Thoracic aorta (tissue), 2 donors: ENCODE data around the gene PLA2R1. TPM values are rescaled to one million over a fixed set of nuclear protein-coding genes. Genes with fewer than 3 reads are reported as not detected.

ENCODE experiments used
- ATAC-seq: fragments of 150-250 bp; one replicate; pipeline ENCODE4 v1.8.0; 2017; ENCODE audit warnings: low read depth; ENCODE audit not compliant: insufficient number of reproducible peaks, low FRiP score
- DNase-seq: peaks from one replicate; pipeline ENCODE4 v3.0.0-alpha.2; 2020; ENCODE audit warnings: low spot score
- H3K27ac ChIP-seq, 2 donors: fragments of 200-600 bp; sonication (generic); 1 replicate in 1 of 2; 2 replicates in 1 of 2; pipeline ENCODE4 v1.5.1; 2016; ENCODE audit warnings: mild to moderate bottlenecking in 2 of 2, moderate library complexity in 2 of 2
- H3K27me3 ChIP-seq: fragments of 200-600 bp; sonication (generic); replicated peaks from 2 replicates; pipeline ENCODE4 v1.6.0; 2016; ENCODE audit warnings: mild to moderate bottlenecking; ENCODE audit not compliant: insufficient read depth
- H3K36me3 ChIP-seq: fragments of 200-600 bp; sonication (generic); one replicate; pipeline ENCODE4 v1.5.1; 2016
- H3K4me1 ChIP-seq, 2 donors: fragments of 200-600 bp; sonication (generic); 1 replicate in 1 of 2; 2 replicates in 1 of 2; pipeline versions ENCODE4 v1.5.1 to v1.6.0; 2016; ENCODE audit warnings: low read depth in 2 of 2, mild to moderate bottlenecking in 1 of 2; ENCODE audit not compliant: control insufficient read depth in 1 of 2
- H3K4me3 ChIP-seq: fragments of 200-600 bp; sonication (generic); 2 replicates; pipeline ENCODE4 v1.5.1; 2016; ENCODE audit warnings: mild to moderate bottlenecking
- H3K9me3 ChIP-seq: fragments of 200-600 bp; sonication (generic); 2 replicates; pipeline ENCODE4 v1.5.1; 2016
- total RNA-seq, 2 donors: library from RNA; depleted of rRNA; stranded (reverse); fragments of >200 nt; gene quantifications; one replicate each; pipeline versions ENCODE4 v1.1.0 to v1.2.3, GENCODE V29; 2016
- TF ChIP-seq, protein P1 (sequence below): fragments of 200-600 bp; sonication (generic); IDR thresholded peaks from one replicate; pipeline ENCODE4 v1.5.1; 2019; ENCODE audit warnings: antibody characterized with exemption

Gene PLA2R1
- total RNA-seq, 2 donors from 2014 or later: 28.3 to 28.7 TPM

DNA sequence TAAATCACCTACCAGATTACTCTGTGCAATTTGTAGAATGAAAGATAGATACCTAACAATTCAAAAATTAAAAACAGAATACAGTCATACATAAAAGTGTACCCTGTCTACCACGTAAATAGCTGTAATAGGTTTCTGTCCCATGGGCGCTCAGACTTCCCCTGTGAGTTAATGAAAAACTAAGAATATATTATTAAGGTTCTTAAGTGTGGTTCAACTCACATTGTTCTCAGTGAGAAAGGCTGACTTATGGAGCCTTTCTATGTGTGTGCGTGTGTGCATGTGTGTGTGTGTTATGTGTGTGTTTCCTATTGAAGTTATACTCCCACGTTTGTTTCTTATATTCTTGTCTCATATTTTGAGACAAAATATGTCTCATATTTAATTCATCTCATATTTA is 149.8 kb downstream of the PLA2R1 start:
- no peak overlapping the region for H3K4me3 ChIP-seq
- DNase-seq (no peak), ATAC-seq (no peak)
- TF ChIP-seq, protein P1, sequence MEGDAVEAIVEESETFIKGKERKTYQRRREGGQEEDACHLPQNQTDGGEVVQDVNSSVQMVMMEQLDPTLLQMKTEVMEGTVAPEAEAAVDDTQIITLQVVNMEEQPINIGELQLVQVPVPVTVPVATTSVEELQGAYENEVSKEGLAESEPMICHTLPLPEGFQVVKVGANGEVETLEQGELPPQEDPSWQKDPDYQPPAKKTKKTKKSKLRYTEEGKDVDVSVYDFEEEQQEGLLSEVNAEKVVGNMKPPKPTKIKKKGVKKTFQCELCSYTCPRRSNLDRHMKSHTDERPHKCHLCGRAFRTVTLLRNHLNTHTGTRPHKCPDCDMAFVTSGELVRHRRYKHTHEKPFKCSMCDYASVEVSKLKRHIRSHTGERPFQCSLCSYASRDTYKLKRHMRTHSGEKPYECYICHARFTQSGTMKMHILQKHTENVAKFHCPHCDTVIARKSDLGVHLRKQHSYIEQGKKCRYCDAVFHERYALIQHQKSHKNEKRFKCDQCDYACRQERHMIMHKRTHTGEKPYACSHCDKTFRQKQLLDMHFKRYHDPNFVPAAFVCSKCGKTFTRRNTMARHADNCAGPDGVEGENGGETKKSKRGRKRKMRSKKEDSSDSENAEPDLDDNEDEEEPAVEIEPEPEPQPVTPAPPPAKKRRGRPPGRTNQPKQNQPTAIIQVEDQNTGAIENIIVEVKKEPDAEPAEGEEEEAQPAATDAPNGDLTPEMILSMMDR: no peak
- H3K36me3 ChIP-seq: no peaks in the 10 kb centered on the region
- no peaks in the 10 kb centered on the region for H3K27me3 ChIP-seq
- H3K9me3 ChIP-seq: no peaks in the 10 kb centered on the region
- no peaks in the 10 kb centered on the region for H3K4me1 ChIP-seq
- H3K27ac ChIP-seq: no peak overlapping the region

DNA sequence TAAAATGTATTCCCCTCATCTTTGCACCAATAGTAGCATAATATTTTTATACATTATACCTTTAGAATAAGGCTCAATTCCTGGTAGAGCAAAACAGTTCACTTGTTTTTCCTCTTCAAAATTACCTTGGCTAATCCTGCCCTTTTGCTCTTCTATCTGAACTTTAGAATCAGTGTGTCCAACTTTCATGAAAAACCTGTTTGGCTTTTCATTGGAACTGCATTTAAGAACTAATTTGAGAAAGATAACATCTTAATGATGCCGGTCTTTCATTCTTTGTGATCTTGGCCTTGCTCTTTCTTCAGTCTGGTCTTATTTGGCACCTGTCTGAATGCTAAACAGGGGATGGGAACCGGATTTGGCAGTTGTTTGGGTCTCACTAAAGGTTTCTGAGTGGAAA is 151.5 kb downstream of the PLA2R1 start:
- Histone ChIP-seq H3K27me3 (no peaks in the 10 kb centered on the region), H3K9me3 (no peaks in the 10 kb centered on the region), H3K4me3 (no peak overlapping the region), H3K4me1 (no peaks in the 10 kb centered on the region), H3K27ac (no peak overlapping the region), H3K36me3 (no peaks in the 10 kb centered on the region)
- no peak for ATAC-seq
- DNase-seq: no peak
- TF ChIP-seq, protein P1: no peak

DNA sequence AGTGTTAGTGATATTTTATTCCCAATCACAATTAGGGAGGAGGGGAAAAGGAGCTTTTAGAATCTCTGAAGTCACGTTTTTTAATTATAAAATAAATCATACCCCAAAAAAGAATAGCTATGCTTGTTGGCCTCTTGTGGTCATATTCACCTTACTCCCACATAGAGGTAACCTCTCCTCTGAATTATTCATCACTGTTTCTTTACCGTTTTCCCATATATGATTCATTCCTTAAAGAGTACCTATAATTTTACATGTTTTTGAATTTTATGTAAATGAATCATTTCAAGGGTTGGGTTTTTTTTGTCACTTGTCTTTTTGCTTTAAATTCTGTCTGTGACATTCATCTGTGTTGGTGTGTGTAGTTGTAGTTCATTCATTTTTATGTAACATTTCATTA is 153.8 kb downstream of the PLA2R1 start:
- no peaks in the 10 kb centered on the region for H3K9me3 ChIP-seq
- H3K27me3 ChIP-seq: no peaks in the 10 kb centered on the region
- ATAC-seq (no peak), DNase-seq (no peak)
- no peak overlapping the region for H3K27ac ChIP-seq
- H3K36me3 ChIP-seq: no peaks in the 10 kb centered on the region
- H3K4me1 ChIP-seq: peaks cover 0 to 3% of the 10 kb centered on the region in 2 donors
- TF ChIP-seq, protein P1: no peak
- no peak overlapping the region for H3K4me3 ChIP-seq

DNA sequence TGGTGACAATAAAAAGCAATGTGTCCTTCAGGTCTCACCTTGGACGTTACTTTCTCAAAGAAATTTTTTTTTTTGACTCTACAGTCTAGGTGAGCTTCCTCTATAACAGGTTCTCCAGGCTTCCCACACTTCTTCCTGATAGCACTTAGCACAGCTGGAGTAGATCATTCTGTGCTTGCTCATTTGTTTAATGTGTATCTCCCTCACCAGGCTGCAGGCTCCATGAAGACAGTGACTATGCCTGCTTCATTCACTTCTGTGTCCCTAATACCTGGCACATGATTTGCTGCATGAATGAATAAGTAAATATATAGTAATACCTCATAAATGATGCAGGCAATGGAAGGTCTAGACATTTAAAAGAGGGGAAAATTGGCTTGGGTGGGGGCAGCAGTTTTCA is 154.5 kb downstream of the PLA2R1 start:
- no peak for ATAC-seq
- TF ChIP-seq, protein P1: no peak
- H3K27ac ChIP-seq: no peak overlapping the region
- no peak for DNase-seq
- peaks cover 0 to 3% of the 10 kb centered on the region in 2 donors for H3K4me1 ChIP-seq
- no peaks in the 10 kb centered on the region for H3K27me3 ChIP-seq
- no peaks in the 10 kb centered on the region for H3K9me3 ChIP-seq
- H3K36me3 ChIP-seq: no peaks in the 10 kb centered on the region
- no peak overlapping the region for H3K4me3 ChIP-seq

DNA sequence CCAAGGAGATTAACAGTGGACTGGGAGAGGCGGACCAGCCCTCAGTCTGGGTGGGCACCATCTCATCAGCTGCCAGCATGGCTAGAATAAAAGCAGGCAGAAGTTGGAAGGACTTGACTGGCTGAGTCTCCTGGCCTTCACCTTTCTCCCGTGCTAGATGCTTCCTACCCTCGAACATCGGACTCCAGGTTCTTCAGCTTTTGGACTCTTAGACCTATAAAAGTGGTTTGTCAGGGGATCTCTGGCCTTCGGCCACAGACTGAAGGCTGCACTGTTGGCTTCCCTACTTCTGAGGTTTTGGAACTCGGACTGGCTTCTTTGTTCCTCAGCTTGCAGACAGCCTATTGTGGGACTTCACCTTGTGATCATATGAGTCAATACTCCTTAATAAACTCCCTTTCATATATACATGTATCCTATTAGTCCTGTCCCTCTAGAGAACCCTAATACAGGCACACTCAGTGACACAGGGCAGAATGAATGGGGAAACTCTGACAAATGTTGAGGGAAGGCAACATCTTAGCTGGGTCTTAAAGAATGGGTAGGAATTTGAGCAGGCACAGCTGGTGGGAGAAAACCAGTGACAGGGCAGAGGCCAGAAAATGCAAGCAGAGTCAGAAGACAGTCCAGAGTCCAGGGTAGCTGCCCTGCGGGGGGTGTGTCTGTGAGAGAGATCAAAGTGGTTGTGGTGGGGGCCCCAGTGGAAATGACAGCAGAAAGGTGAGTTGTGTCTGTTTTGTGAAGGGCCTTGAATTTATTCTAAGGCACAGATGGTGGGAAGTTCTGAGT is 156.3 kb downstream of the PLA2R1 start:
- Histone ChIP-seq H3K27ac (no peak overlapping the region), H3K9me3 (no peaks in the 10 kb centered on the region), H3K27me3 (no peaks in the 10 kb centered on the region), H3K4me1 (peaks cover 0 to 3% of the 10 kb centered on the region in 2 donors), H3K4me3 (no peak overlapping the region), H3K36me3 (no peaks in the 10 kb centered on the region)
- DNase-seq: no peak
- TF ChIP-seq, protein P1: no peak
- ATAC-seq: no peak
